IMR-90 (cell line): ENCODE data around the gene CYP4F22. TPM values are rescaled to one million over a fixed set of nuclear protein-coding genes. Genes with fewer than 3 reads are reported as not detected.

ENCODE experiments used
- ATAC-seq: fragments of 200-7000 bp; cut with Tn5 transposase; 2 replicates; pipeline ENCODE4 v1.9.1; 2020; ENCODE audit warnings: low read depth, mild to moderate bottlenecking, moderate library complexity
- BruUV-seq: library from RNA; stranded (reverse); fragments of 400-500 nt; replicated peaks from 2 replicates; lab custom pipeline; 2021; lab: Mats Ljungman, UMichigan
- CTCF ChIA-PET: fragments of 300-600 bp; formaldehyde crosslinking; extraction: SDS; loops from one replicate; lab custom pipeline; 2021; ENCODE audit warnings: antibody characterized with exemption; lab: Yijun Ruan, JAX
- POLR2A ChIA-PET: fragments of 300-600 bp; sonication (Branson Sonifier 250); formaldehyde crosslinking; loops from one replicate; lab custom pipeline; 2022; ENCODE audit warnings: antibody characterized with exemption; ENCODE audit not compliant: unreplicated experiment; lab: Charles Lee
- DNase-seq: peaks from one replicate; pipeline ENCODE4 v3.0.0; 2013
- H2AFZ ChIP-seq: replicated peaks from 2 replicates; pipeline ENCODE3; 2013; ENCODE audit warnings: low read length, mild to moderate bottlenecking; ENCODE audit not compliant: poor library complexity
- H2AK5ac ChIP-seq: 2 replicates; pipeline ENCODE4 v1.6.1; 2013; ENCODE audit warnings: low read depth, low read length, inconsistent platforms
- H2AK9ac ChIP-seq: replicated peaks from 2 replicates; pipeline ENCODE3; 2013; ENCODE audit warnings: mild to moderate bottlenecking, low read depth, low read length, moderate library complexity; ENCODE audit not compliant: poor library complexity
- H2BK120ac ChIP-seq: 2 replicates; pipeline ENCODE4 v1.6.1; 2013; ENCODE audit warnings: low read depth, low read length, inconsistent platforms
- H2BK15ac ChIP-seq: 3 replicates; pipeline ENCODE4 v1.6.1; 2013; ENCODE audit warnings: low read depth, low read length, inconsistent platforms
- H2BK20ac ChIP-seq: 2 replicates; pipeline ENCODE4 v1.6.1; 2013; ENCODE audit warnings: low read depth, mild to moderate bottlenecking, inconsistent platforms, low read length, moderate library complexity
- H2BK5ac ChIP-seq: 2 replicates; pipeline ENCODE4 v1.6.1; 2013; ENCODE audit warnings: mild to moderate bottlenecking, low read depth, low read length, inconsistent platforms; ENCODE audit not compliant: poor library complexity, severe bottlenecking
- H3K14ac ChIP-seq: replicated peaks from 2 replicates; pipeline ENCODE4 v1.6.1; 2013; ENCODE audit warnings: low read depth, low read length, inconsistent platforms
- H3K18ac ChIP-seq: 2 replicates; pipeline ENCODE4 v1.6.1; 2013; ENCODE audit warnings: low read depth, low read length, control low read depth
- H3K23ac ChIP-seq: 2 replicates; pipeline ENCODE4 v1.6.1; 2013; ENCODE audit warnings: low read depth, low read length, inconsistent platforms
- H3K27ac ChIP-seq: 2 replicates; pipeline ENCODE4 v1.5.1; 2013; ENCODE audit warnings: mild to moderate bottlenecking, control low read depth, low read length; ENCODE audit not compliant: insufficient read depth
- H3K27me3 ChIP-seq: 2 replicates; pipeline ENCODE4 v1.6.1; 2013; ENCODE audit warnings: low read length; ENCODE audit not compliant: control insufficient read depth, insufficient read depth
- H3K36me3 ChIP-seq: 2 replicates; pipeline ENCODE4 v1.6.1; 2013; ENCODE audit warnings: low read length, mixed read lengths; ENCODE audit not compliant: control insufficient read depth, insufficient read depth
- H3K4ac ChIP-seq: 2 replicates; pipeline ENCODE4 v1.6.1; 2013; ENCODE audit warnings: low read depth, low read length, inconsistent platforms
- H3K4me1 ChIP-seq: 2 replicates; pipeline ENCODE4 v1.6.1; 2013; ENCODE audit warnings: low read length, mixed read lengths; ENCODE audit not compliant: control insufficient read depth, insufficient read depth
- H3K4me2 ChIP-seq: 2 replicates; pipeline ENCODE4 v1.6.1; 2013; ENCODE audit warnings: low read depth, mild to moderate bottlenecking, control low read depth, low read length, moderate library complexity
- H3K4me3 ChIP-seq: 2 replicates; pipeline ENCODE4 v1.5.1; 2013; ENCODE audit warnings: low read depth, mild to moderate bottlenecking, control low read depth, low read length, moderate library complexity; ENCODE audit not compliant: insufficient read depth
- H3K56ac ChIP-seq: 2 replicates; pipeline ENCODE4 v1.6.1; 2013; ENCODE audit warnings: low read length, inconsistent platforms; ENCODE audit not compliant: insufficient read depth; ENCODE audit errors: extremely low read depth
- H3K79me1 ChIP-seq, 2 experiments: 2 replicates each; pipeline ENCODE4 v1.6.1; 2013; ENCODE audit warnings: low read length in 2 of 2, inconsistent platforms in 1 of 2, low read depth in 1 of 2
- H3K9ac ChIP-seq: 2 replicates; pipeline ENCODE4 v1.6.1; 2013; ENCODE audit warnings: low read depth, low read length, control low read depth
- H3K9me1 ChIP-seq: 2 replicates; pipeline ENCODE4 v1.6.1; 2013; ENCODE audit warnings: low read length, inconsistent platforms; ENCODE audit not compliant: insufficient read depth
- H3K9me3 ChIP-seq: 2 replicates; pipeline ENCODE4 v1.6.1; 2013; ENCODE audit warnings: low read length; ENCODE audit not compliant: control insufficient read depth, insufficient read depth
- H4K20me1 ChIP-seq: 2 replicates; pipeline ENCODE4 v1.6.1; 2013; ENCODE audit warnings: low read length, inconsistent platforms; ENCODE audit not compliant: insufficient read depth
- H4K5ac ChIP-seq: 2 replicates; pipeline ENCODE4 v1.6.1; 2013; ENCODE audit warnings: mild to moderate bottlenecking, low read depth, low read length, control low read depth
- H4K8ac ChIP-seq, 2 experiments: 2 replicates each; pipeline ENCODE4 v1.6.1; 2013; ENCODE audit warnings: low read depth in 2 of 2, low read length in 2 of 2, control low read depth in 1 of 2, inconsistent platforms in 1 of 2
- H4K91ac ChIP-seq: 2 replicates; pipeline ENCODE4 v1.6.1; 2013; ENCODE audit warnings: low read depth, low read length, inconsistent platforms; ENCODE audit not compliant: insufficient read depth
- BHLHE40 ChIP-seq: fragments of 150-350 bp; IDR thresholded peaks from 2 replicates; pipeline ENCODE4 v1.6.1; 2016; ENCODE audit warnings: mild to moderate bottlenecking, low read depth, low read length
- CEBPB ChIP-seq: IDR thresholded peaks from 2 replicates; pipeline ENCODE4 v1.6.1; 2012; ENCODE audit warnings: low read depth, low read length, improper control_type of control experiment
- CTCF ChIP-seq: conservative IDR thresholded peaks from 2 replicates; pipeline ENCODE4 v1.5.1; 2012; ENCODE audit warnings: mild to moderate bottlenecking, low read depth, low read length, improper control_type of control experiment
- ELK1 ChIP-seq: fragments of 150-350 bp; IDR thresholded peaks from 2 replicates; pipeline ENCODE4 v1.6.1; 2016; ENCODE audit warnings: low read depth, mild to moderate bottlenecking, low read length, moderate library complexity, borderline replicate concordance
- FOS ChIP-seq: fragments of 150-350 bp; IDR thresholded peaks from 2 replicates; pipeline ENCODE4 v1.6.1; 2016; ENCODE audit warnings: low read depth, low read length
- MAFK ChIP-seq: IDR thresholded peaks from 2 replicates; pipeline ENCODE4 v1.6.1; 2012; ENCODE audit warnings: low read depth, low read length, improper control_type of control experiment
- MXI1 ChIP-seq: IDR thresholded peaks from 2 replicates; pipeline ENCODE4 v1.6.1; 2012; ENCODE audit warnings: low read depth, mild to moderate bottlenecking, low read length, moderate library complexity, borderline replicate concordance
- NFE2L2 ChIP-seq: fragments of 150-350 bp; IDR thresholded peaks from 2 replicates; pipeline ENCODE4 v1.6.1; 2016; ENCODE audit warnings: low read depth, mild to moderate bottlenecking, low read length
- POLR2A ChIP-seq: IDR thresholded peaks from 2 replicates; pipeline ENCODE4 v1.6.1; 2012; ENCODE audit warnings: mild to moderate bottlenecking, low read depth, low read length
- RCOR1 ChIP-seq: IDR thresholded peaks from 2 replicates; pipeline ENCODE4 v1.6.1; 2012; ENCODE audit warnings: mild to moderate bottlenecking, low read length, improper control_type of control experiment; ENCODE audit not compliant: insufficient replicate concordance
- RFX5 ChIP-seq: IDR thresholded peaks from 2 replicates; pipeline ENCODE4 v1.8.0; 2012; ENCODE audit warnings: low read depth, mild to moderate bottlenecking, low read length, moderate library complexity
- SMC3 ChIP-seq: fragments of 150-350 bp; IDR thresholded peaks from 2 replicates; pipeline ENCODE4 v1.6.1; 2016; ENCODE audit warnings: low read depth, mild to moderate bottlenecking, antibody characterized with exemption, low read length, moderate library complexity
- USF2 ChIP-seq: fragments of 150-350 bp; IDR thresholded peaks from 2 replicates; pipeline ENCODE4 v1.6.1; 2017; ENCODE audit warnings: mild to moderate bottlenecking, antibody characterized with exemption, low read length, low read depth
- WGBS, 2 experiments: methylation state at CpG; one replicate each; pipeline versions ENCODE4 v1.1.5 to v1.1.7; 2013; ENCODE audit warnings: missing lambda C conversion rate in 2 of 2; ENCODE audit not compliant: insufficient read length in 1 of 2; ENCODE audit errors: extremely low coverage in 2 of 2; 5-methylcytosine and 5-hydroxymethylcytosine counted together
- dilution Hi-C: fragments of 300-500 bp; cut with HindIII; formaldehyde crosslinking; loops from one replicate; pipeline ENCODE4 v1.14.3; 2018; ENCODE audit warnings: low sequenced_read_pairs; ENCODE audit not compliant: unreplicated experiment
- in situ Hi-C: fragments of 300-500 bp; cut with MboI; formaldehyde crosslinking; loops from 3 replicates; pipeline ENCODE4 v1.14.3; 2019; ENCODE audit warnings: low sequenced_read_pairs, inconsistent platforms, mixed read lengths
- intact Hi-C: fragments of 100-400 bp; cut with micrococcal nuclease; formaldehyde crosslinking; loops from 2 replicates; pipeline ENCODE4 v1.10.0; 2022
- polyA plus RNA-seq, 3 experiments: library from polyadenylated mRNA; depleted of rRNA; stranded (reverse); fragments of >200 nt; gene quantifications; 2 replicates each; pipeline ENCODE4 v1.2.3, GENCODE V29; 2012; ENCODE audit warnings: low replicate concordance in 1 of 3
- total RNA-seq: library from RNA; depleted of rRNA; stranded (reverse); fragments of >200 nt; gene quantifications from 2 replicates; pipeline ENCODE4 v1.2.3, GENCODE V29; 2012

The CYP4F22 gene
- total and polyA plus RNA-seq, 2 of the 4 experiments (the other 2 are of a cell fraction), result not detected

GRCh38 chr19:15557223-15557622 lies 48.9 kb downstream of the CYP4F22 start:
- no peak overlapping the region for H2BK120ac ChIP-seq
- H3K18ac ChIP-seq, result no peak overlapping the region
- no peaks in the 10 kb centered on the region for H3K36me3 ChIP-seq
- in situ Hi-C loops (loop anchor here (5.0 kb wide), 2 partner anchors 390 to 470 kb away; no protein-coding TSS in a partner anchor), dilution Hi-C loops (no loop called here), intact Hi-C loops (loop anchor here (2.0 to 10.0 kb wide), 4 partner anchors 102 to 406 kb away; partner anchors contain the start of gene AKAP8)
- no peak overlapping the region for H3K9ac ChIP-seq
- H4K5ac ChIP-seq, result no peak overlapping the region
- ATAC-seq (no peak), DNase-seq (no peak)
- no peaks in the 10 kb centered on the region for H3K4me1 ChIP-seq
- ChIA-PET CTCF (interaction anchor here (1.0 kb wide), 1 partner anchor 465 kb away, joined by 3 read pairs; no protein-coding TSS in a partner anchor), POLR2A (no interaction called here)
- no peak overlapping the region for H2BK20ac ChIP-seq
- WGBS, 2 experiments, result no CpG with 5 or more reads among the region's 4 CpGs
- H3K56ac ChIP-seq, result no peak overlapping the region
- H2AK5ac ChIP-seq, result no peak overlapping the region
- H3K9me1 ChIP-seq, result no peaks in the 10 kb centered on the region
- H3K27ac ChIP-seq, result no peak overlapping the region
- H2BK15ac ChIP-seq, result no peak overlapping the region
- no peak overlapping the region for H3K23ac ChIP-seq
- H4K91ac ChIP-seq, result no peak overlapping the region
- no peaks in the 10 kb centered on the region for H3K79me1 ChIP-seq
- TF ChIP-seq RFX5, result no peak
- no peak for TF ChIP-seq RCOR1
- TF ChIP-seq FOS, result no peak
- TF ChIP-seq POLR2A, result no peak
- TF ChIP-seq CEBPB, result no peak
- TF ChIP-seq MXI1, result no peak
- no peak for TF ChIP-seq ELK1
- no peak for TF ChIP-seq BHLHE40
- no peak for TF ChIP-seq CTCF
- no peak for TF ChIP-seq USF2
- no peak for TF ChIP-seq SMC3
- TF ChIP-seq MAFK, result no peak
- no peak for TF ChIP-seq NFE2L2
- BruUV-seq, result no TSS peak
- H2AFZ ChIP-seq, result no peak overlapping the region
- no peak overlapping the region for H3K14ac ChIP-seq
- H3K4ac ChIP-seq, result no peak overlapping the region
- no peak overlapping the region for H2AK9ac ChIP-seq
- H3K4me3 ChIP-seq, result no peak overlapping the region
- H3K9me3 ChIP-seq, result no peaks in the 10 kb centered on the region
- H4K20me1 ChIP-seq, result 0 out of 2 replicates have a peak, but pooled peaks cover 7% of the 10 kb centered on the region
- H3K4me2 ChIP-seq, result no peak overlapping the region
- no peak overlapping the region for H2BK5ac ChIP-seq
- H3K27me3 ChIP-seq, result no peaks in the 10 kb centered on the region; the same call in 1 of the 2 replicates
- H4K8ac ChIP-seq, result no peak overlapping the region
